SK-N-SH treated with all-trans-retinoic acid at 6 μM for 48 hours (cell line): ENCODE results near the gene TIAM2.
A peak's percentile ranks its signal among the peaks of the same experiment; 100 is the strongest.

Experiments used
- ATAC-seq: fragments of 200-7000 bp; cut with Tn5 transposase; 3 replicates; pipeline ENCODE4 v1.9.1; 2020; ENCODE audit warnings: mild to moderate bottlenecking, moderate library complexity
- BACH2 ChIP-seq: fragments of 250-450 bp; sonication (Bioruptor Pico); IDR thresholded peaks from 2 replicates; pipeline ENCODE4 v1.9.0; 2021; ENCODE audit warnings: mild to moderate bottlenecking, borderline replicate concordance
- CSDC2 ChIP-seq: fragments of 250-450 bp; sonication (Bioruptor Pico); IDR thresholded peaks from 2 replicates; pipeline ENCODE4 v1.5.0; 2020; ENCODE audit warnings: mild to moderate bottlenecking, moderate library complexity
- ESRRG ChIP-seq: fragments of 250-450 bp; sonication (Bioruptor Pico); IDR thresholded peaks from 2 replicates; pipeline ENCODE4 v1.6.1; 2021; ENCODE audit warnings: mild to moderate bottlenecking
- GLIS3 ChIP-seq: fragments of 250-450 bp; sonication (Bioruptor Pico); IDR thresholded peaks from 2 replicates; pipeline ENCODE4 v1.5.0; 2020; ENCODE audit warnings: mild to moderate bottlenecking, moderate library complexity
- ISL1 ChIP-seq: fragments of 250-450 bp; sonication (Bioruptor Pico); IDR thresholded peaks from 2 replicates; pipeline ENCODE4 v2.1.2; 2022; ENCODE audit warnings: mild to moderate bottlenecking, moderate library complexity
- PPARA ChIP-seq: fragments of 250-450 bp; sonication (Bioruptor Pico); IDR thresholded peaks from 2 replicates; pipeline ENCODE4 v1.5.0; 2020; ENCODE audit warnings: mild to moderate bottlenecking, borderline replicate concordance
- RARB ChIP-seq: fragments of 250-450 bp; sonication (Bioruptor Pico); IDR thresholded peaks from 2 replicates; pipeline ENCODE4 v1.8.0; 2021; ENCODE audit warnings: mild to moderate bottlenecking, moderate library complexity
- SNAI2 ChIP-seq: fragments of 250-450 bp; sonication (Bioruptor Pico); IDR thresholded peaks from 2 replicates; pipeline ENCODE4 v1.5.0; 2020; ENCODE audit warnings: mild to moderate bottlenecking, moderate library complexity
- TOX ChIP-seq: fragments of 250-450 bp; sonication (Bioruptor Pico); IDR thresholded peaks from 2 replicates; pipeline ENCODE4 v1.8.0; 2021; ENCODE audit warnings: mild to moderate bottlenecking, moderate library complexity, borderline replicate concordance
- ZC3H10 ChIP-seq: fragments of 250-450 bp; sonication (Bioruptor Pico); IDR thresholded peaks from 2 replicates; pipeline ENCODE4 v1.5.1; 2021; ENCODE audit warnings: mild to moderate bottlenecking, moderate library complexity
- ZFP3 ChIP-seq: fragments of 250-450 bp; sonication (Bioruptor Pico); IDR thresholded peaks from 2 replicates; pipeline ENCODE4 v1.5.0; 2020; ENCODE audit warnings: mild to moderate bottlenecking, moderate library complexity
- ZFP30 ChIP-seq: fragments of 450-650 bp; formaldehyde crosslinking; IDR thresholded peaks from 2 replicates; pipeline ENCODE4 v1.5.0; 2022; ENCODE audit warnings: mild to moderate bottlenecking, moderate library complexity
- ZNF565 ChIP-seq: fragments of 450-650 bp; formaldehyde crosslinking; conservative IDR thresholded peaks from 2 replicates; pipeline ENCODE4 v1.5.0; 2020; ENCODE audit warnings: low read depth, mild to moderate bottlenecking, moderate library complexity
- TF ChIP-seq, protein P1 (sequence below): fragments of 250-450 bp; sonication (Bioruptor Pico); IDR thresholded peaks from 2 replicates; pipeline ENCODE4 v1.8.0; 2021; ENCODE audit warnings: low read depth, mild to moderate bottlenecking, moderate library complexity, borderline replicate concordance
- TF ChIP-seq, protein P2 (sequence below): fragments of 250-450 bp; sonication (Bioruptor Pico); IDR thresholded peaks from 2 replicates; pipeline ENCODE4 v1.5.1; 2020; ENCODE audit warnings: low read depth, mild to moderate bottlenecking, moderate library complexity
- TF ChIP-seq, protein P3 (sequence below): fragments of 250-450 bp; sonication (Bioruptor Pico); IDR thresholded peaks from 2 replicates; pipeline ENCODE4 v1.5.1; 2021; ENCODE audit warnings: mild to moderate bottlenecking, moderate library complexity
- TF ChIP-seq, protein P4 (sequence below): fragments of 250-450 bp; sonication (Bioruptor Pico); IDR thresholded peaks from 2 replicates; pipeline ENCODE4 v1.5.0; 2020; ENCODE audit warnings: mild to moderate bottlenecking, moderate library complexity

TIAM2 gene

DNA sequence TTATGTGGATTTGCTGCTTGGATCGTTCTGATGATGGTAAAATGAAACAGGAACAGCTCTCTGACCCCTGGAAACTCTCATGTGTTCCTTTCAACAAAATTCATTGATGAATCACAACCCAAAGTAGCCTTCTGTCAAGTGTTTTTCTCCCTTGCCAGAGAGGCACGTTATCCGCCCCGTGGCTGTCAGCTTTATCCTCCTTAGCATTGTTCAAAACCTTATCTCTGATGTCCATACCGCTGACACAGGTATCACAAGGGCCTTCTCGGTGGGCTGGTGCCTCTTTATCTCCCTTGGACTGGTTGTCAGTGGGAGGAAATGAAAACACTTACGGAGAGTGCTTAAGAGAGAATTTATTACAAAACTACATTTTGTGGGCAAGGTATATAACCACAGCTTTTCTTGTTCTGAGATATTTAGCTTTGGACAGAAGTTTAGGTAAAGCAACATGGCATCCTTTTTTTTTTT, 84.9 kb downstream of the TIAM2 start:
- ATAC-seq = no peak
- no peak for TF ChIP-seq ZC3H10
- TF ChIP-seq, protein P1, sequence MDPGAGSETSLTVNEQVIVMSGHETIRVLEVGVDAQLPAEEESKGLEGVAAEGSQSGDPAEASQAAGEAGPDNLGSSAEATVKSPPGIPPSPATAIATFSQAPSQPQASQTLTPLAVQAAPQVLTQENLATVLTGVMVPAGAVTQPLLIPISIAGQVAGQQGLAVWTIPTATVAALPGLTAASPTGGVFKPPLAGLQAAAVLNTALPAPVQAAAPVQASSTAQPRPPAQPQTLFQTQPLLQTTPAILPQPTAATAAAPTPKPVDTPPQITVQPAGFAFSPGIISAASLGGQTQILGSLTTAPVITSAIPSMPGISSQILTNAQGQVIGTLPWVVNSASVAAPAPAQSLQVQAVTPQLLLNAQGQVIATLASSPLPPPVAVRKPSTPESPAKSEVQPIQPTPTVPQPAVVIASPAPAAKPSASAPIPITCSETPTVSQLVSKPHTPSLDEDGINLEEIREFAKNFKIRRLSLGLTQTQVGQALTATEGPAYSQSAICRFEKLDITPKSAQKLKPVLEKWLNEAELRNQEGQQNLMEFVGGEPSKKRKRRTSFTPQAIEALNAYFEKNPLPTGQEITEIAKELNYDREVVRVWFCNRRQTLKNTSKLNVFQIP = no peak
- no peak for TF ChIP-seq BACH2 (CRISPR knock-in tag)
- TF ChIP-seq PPARA (CRISPR knock-in tag) = no peak
- no peak for TF ChIP-seq SNAI2 (CRISPR knock-in tag)
- TF ChIP-seq, protein P2, sequence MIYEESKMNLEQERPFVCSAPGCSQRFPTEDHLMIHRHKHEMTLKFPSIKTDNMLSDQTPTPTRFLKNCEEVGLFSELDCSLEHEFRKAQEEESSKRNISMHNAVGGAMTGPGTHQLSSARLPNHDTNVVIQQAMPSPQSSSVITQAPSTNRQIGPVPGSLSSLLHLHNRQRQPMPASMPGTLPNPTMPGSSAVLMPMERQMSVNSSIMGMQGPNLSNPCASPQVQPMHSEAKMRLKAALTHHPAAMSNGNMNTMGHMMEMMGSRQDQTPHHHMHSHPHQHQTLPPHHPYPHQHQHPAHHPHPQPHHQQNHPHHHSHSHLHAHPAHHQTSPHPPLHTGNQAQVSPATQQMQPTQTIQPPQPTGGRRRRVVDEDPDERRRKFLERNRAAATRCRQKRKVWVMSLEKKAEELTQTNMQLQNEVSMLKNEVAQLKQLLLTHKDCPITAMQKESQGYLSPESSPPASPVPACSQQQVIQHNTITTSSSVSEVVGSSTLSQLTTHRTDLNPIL (CRISPR knock-in tag) = no peak
- no peak for TF ChIP-seq ZFP3
- TF ChIP-seq, protein P3, sequence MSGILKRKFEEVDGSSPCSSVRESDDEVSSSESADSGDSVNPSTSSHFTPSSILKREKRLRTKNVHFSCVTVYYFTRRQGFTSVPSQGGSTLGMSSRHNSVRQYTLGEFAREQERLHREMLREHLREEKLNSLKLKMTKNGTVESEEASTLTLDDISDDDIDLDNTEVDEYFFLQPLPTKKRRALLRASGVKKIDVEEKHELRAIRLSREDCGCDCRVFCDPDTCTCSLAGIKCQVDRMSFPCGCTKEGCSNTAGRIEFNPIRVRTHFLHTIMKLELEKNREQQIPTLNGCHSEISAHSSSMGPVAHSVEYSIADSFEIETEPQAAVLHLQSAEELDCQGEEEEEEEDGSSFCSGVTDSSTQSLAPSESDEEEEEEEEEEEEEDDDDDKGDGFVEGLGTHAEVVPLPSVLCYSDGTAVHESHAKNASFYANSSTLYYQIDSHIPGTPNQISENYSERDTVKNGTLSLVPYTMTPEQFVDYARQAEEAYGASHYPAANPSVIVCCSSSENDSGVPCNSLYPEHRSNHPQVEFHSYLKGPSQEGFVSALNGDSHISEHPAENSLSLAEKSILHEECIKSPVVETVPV (CRISPR knock-in tag) = no peak
- TF ChIP-seq ZNF565 (CRISPR knock-in tag) = no peak
- TF ChIP-seq, protein P4, sequence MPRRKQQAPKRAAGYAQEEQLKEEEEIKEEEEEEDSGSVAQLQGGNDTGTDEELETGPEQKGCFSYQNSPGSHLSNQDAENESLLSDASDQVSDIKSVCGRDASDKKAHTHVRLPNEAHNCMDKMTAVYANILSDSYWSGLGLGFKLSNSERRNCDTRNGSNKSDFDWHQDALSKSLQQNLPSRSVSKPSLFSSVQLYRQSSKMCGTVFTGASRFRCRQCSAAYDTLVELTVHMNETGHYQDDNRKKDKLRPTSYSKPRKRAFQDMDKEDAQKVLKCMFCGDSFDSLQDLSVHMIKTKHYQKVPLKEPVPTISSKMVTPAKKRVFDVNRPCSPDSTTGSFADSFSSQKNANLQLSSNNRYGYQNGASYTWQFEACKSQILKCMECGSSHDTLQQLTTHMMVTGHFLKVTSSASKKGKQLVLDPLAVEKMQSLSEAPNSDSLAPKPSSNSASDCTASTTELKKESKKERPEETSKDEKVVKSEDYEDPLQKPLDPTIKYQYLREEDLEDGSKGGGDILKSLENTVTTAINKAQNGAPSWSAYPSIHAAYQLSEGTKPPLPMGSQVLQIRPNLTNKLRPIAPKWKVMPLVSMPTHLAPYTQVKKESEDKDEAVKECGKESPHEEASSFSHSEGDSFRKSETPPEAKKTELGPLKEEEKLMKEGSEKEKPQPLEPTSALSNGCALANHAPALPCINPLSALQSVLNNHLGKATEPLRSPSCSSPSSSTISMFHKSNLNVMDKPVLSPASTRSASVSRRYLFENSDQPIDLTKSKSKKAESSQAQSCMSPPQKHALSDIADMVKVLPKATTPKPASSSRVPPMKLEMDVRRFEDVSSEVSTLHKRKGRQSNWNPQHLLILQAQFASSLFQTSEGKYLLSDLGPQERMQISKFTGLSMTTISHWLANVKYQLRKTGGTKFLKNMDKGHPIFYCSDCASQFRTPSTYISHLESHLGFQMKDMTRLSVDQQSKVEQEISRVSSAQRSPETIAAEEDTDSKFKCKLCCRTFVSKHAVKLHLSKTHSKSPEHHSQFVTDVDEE (CRISPR knock-in tag) = no peak
- no peak for TF ChIP-seq RARB (CRISPR knock-in tag)
- TF ChIP-seq CSDC2 = no peak
- TF ChIP-seq TOX (CRISPR knock-in tag) = no peak
- TF ChIP-seq ISL1 (CRISPR knock-in tag) = no peak
- no peak for TF ChIP-seq ZFP30
- TF ChIP-seq ESRRG = no peak
- TF ChIP-seq GLIS3 (CRISPR knock-in tag) = no peak

DNA sequence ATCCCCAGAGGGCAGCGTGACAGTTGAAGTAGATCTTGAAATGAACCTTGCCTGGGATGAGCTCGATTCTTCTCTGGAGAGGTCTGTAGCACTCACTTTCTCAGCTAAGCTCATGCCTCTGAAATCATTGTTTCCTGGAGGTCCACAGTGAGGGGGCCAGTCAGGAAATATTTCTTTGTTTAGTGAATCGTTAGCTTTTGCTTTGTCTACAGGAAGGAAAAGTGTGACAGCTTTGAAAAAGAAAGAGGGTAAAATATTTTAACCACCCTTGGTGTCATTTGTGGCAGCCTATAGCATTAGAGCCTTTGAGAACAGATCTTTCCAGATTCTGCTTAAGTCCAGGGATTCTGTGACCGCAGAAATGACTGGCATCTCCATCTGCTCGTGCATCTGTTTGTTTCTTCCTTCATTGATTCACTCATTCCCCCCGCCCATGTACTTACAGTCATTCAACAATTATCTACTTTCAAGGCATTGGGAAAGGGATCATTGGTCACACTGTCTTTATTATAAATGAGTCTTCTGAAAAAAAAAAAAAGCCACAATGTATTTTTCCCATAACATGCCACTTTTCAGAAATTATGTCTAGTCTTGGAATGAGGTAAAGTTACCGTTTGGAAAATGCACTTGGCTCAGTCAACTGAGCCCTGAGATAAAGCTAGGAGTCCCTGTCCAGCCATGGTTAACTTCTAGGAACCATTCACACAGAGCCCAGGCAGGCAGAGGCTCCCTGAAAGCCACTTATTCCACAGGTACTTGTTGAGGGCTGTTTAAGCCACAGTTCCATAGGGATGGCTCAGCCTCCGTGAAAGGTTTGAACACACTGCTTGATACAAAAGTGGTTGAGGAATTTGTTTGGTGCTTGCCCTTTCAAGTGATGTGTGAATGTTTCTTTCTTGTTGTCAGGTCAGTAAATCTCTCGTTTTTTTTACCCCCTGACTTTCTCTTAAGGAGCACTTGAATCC, 86.0 kb downstream of the TIAM2 start:
- no peak for ATAC-seq

DNA sequence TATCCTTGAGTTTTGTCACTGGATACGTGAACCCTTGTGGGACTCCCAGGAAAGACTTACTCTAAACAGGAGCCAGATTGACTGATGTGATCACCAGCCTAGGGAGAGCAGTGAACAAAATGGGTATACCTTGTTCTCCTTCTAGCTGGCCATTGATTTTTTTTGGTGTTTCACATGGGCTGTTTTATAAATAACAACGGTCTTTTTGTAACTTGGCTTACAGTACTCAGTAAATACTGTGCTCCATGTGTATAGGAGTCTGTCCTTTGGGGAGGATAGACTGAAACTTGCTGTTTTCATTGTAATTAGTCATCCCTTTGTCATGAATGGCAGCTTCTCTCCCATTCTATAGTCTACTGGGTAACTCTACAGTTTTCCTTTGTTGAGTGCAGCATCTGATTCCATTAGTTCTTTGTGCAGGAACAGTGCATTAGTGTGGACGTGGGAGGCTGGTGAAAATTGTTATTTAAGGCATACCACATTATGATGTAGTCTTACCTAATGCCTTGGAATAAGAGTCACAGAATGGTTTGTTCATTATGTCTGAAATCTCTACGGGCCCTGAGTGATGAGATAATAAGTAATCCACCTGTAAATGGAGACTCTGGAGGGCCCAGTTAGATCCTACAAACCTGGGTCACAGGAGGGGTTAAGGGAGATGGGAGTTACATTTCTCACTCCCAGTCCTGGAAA, 89.5 kb downstream of the TIAM2 start:
- ATAC-seq = peak; percentile 37; the same call in 2 of the 3 replicates
- TF ChIP-seq ZFP3 (0 out of 2 replicates have a peak, but pooled peaks have one; percentile 52), ZC3H10 (no peak), ZNF565 (CRISPR knock-in tag) (no peak)

More for the DNA sequence above, 86.0 kb downstream of the TIAM2 start:
- TF ChIP-seq, protein P3 (CRISPR knock-in tag) = no peak
